IMR-90 (cell line): ENCODE results near the gene SNRNP40. TPM values are rescaled to one million over a fixed set of nuclear protein-coding genes. Genes with fewer than 3 reads are reported as not detected.

Experiments used
- ATAC-seq: fragments of 200-7000 bp; cut with Tn5 transposase; 2 replicates; pipeline ENCODE4 v1.9.1; 2020; ENCODE audit warnings: low read depth, mild to moderate bottlenecking, moderate library complexity
- BruUV-seq: library from RNA; stranded (reverse); fragments of 400-500 nt; replicated peaks from 2 replicates; lab custom pipeline; 2021; lab: Mats Ljungman, UMichigan
- CTCF ChIA-PET: fragments of 300-600 bp; formaldehyde crosslinking; extraction: SDS; loops from one replicate; lab custom pipeline; 2021; ENCODE audit warnings: antibody characterized with exemption; lab: Yijun Ruan, JAX
- POLR2A ChIA-PET: fragments of 300-600 bp; sonication (Branson Sonifier 250); formaldehyde crosslinking; loops from one replicate; lab custom pipeline; 2022; ENCODE audit warnings: antibody characterized with exemption; ENCODE audit not compliant: unreplicated experiment; lab: Charles Lee
- DNase-seq: peaks from one replicate; pipeline ENCODE4 v3.0.0; 2013
- H2AFZ ChIP-seq: replicated peaks from 2 replicates; pipeline ENCODE3; 2013; ENCODE audit warnings: low read length, mild to moderate bottlenecking; ENCODE audit not compliant: poor library complexity
- H2AK5ac ChIP-seq: 2 replicates; pipeline ENCODE4 v1.6.1; 2013; ENCODE audit warnings: low read depth, low read length, inconsistent platforms
- H2AK9ac ChIP-seq: replicated peaks from 2 replicates; pipeline ENCODE3; 2013; ENCODE audit warnings: mild to moderate bottlenecking, low read depth, low read length, moderate library complexity; ENCODE audit not compliant: poor library complexity
- H2BK120ac ChIP-seq: 2 replicates; pipeline ENCODE4 v1.6.1; 2013; ENCODE audit warnings: low read depth, low read length, inconsistent platforms
- H2BK15ac ChIP-seq: 3 replicates; pipeline ENCODE4 v1.6.1; 2013; ENCODE audit warnings: low read depth, low read length, inconsistent platforms
- H2BK20ac ChIP-seq: 2 replicates; pipeline ENCODE4 v1.6.1; 2013; ENCODE audit warnings: low read depth, mild to moderate bottlenecking, inconsistent platforms, low read length, moderate library complexity
- H2BK5ac ChIP-seq: 2 replicates; pipeline ENCODE4 v1.6.1; 2013; ENCODE audit warnings: mild to moderate bottlenecking, low read depth, low read length, inconsistent platforms; ENCODE audit not compliant: poor library complexity, severe bottlenecking
- H3K14ac ChIP-seq: replicated peaks from 2 replicates; pipeline ENCODE4 v1.6.1; 2013; ENCODE audit warnings: low read depth, low read length, inconsistent platforms
- H3K18ac ChIP-seq: 2 replicates; pipeline ENCODE4 v1.6.1; 2013; ENCODE audit warnings: low read depth, low read length, control low read depth
- H3K23ac ChIP-seq: 2 replicates; pipeline ENCODE4 v1.6.1; 2013; ENCODE audit warnings: low read depth, low read length, inconsistent platforms
- H3K27ac ChIP-seq: 2 replicates; pipeline ENCODE4 v1.5.1; 2013; ENCODE audit warnings: mild to moderate bottlenecking, control low read depth, low read length; ENCODE audit not compliant: insufficient read depth
- H3K27me3 ChIP-seq: 2 replicates; pipeline ENCODE4 v1.6.1; 2013; ENCODE audit warnings: low read length; ENCODE audit not compliant: control insufficient read depth, insufficient read depth
- H3K36me3 ChIP-seq: 2 replicates; pipeline ENCODE4 v1.6.1; 2013; ENCODE audit warnings: low read length, mixed read lengths; ENCODE audit not compliant: control insufficient read depth, insufficient read depth
- H3K4ac ChIP-seq: 2 replicates; pipeline ENCODE4 v1.6.1; 2013; ENCODE audit warnings: low read depth, low read length, inconsistent platforms
- H3K4me1 ChIP-seq: 2 replicates; pipeline ENCODE4 v1.6.1; 2013; ENCODE audit warnings: low read length, mixed read lengths; ENCODE audit not compliant: control insufficient read depth, insufficient read depth
- H3K4me2 ChIP-seq: 2 replicates; pipeline ENCODE4 v1.6.1; 2013; ENCODE audit warnings: low read depth, mild to moderate bottlenecking, control low read depth, low read length, moderate library complexity
- H3K4me3 ChIP-seq: 2 replicates; pipeline ENCODE4 v1.5.1; 2013; ENCODE audit warnings: low read depth, mild to moderate bottlenecking, control low read depth, low read length, moderate library complexity; ENCODE audit not compliant: insufficient read depth
- H3K56ac ChIP-seq: 2 replicates; pipeline ENCODE4 v1.6.1; 2013; ENCODE audit warnings: low read length, inconsistent platforms; ENCODE audit not compliant: insufficient read depth; ENCODE audit errors: extremely low read depth
- H3K79me1 ChIP-seq, 2 experiments: 2 replicates each; pipeline ENCODE4 v1.6.1; 2013; ENCODE audit warnings: low read length in 2 of 2, inconsistent platforms in 1 of 2, low read depth in 1 of 2
- H3K9ac ChIP-seq: 2 replicates; pipeline ENCODE4 v1.6.1; 2013; ENCODE audit warnings: low read depth, low read length, control low read depth
- H3K9me1 ChIP-seq: 2 replicates; pipeline ENCODE4 v1.6.1; 2013; ENCODE audit warnings: low read length, inconsistent platforms; ENCODE audit not compliant: insufficient read depth
- H3K9me3 ChIP-seq: 2 replicates; pipeline ENCODE4 v1.6.1; 2013; ENCODE audit warnings: low read length; ENCODE audit not compliant: control insufficient read depth, insufficient read depth
- H4K20me1 ChIP-seq: 2 replicates; pipeline ENCODE4 v1.6.1; 2013; ENCODE audit warnings: low read length, inconsistent platforms; ENCODE audit not compliant: insufficient read depth
- H4K5ac ChIP-seq: 2 replicates; pipeline ENCODE4 v1.6.1; 2013; ENCODE audit warnings: mild to moderate bottlenecking, low read depth, low read length, control low read depth
- H4K8ac ChIP-seq, 2 experiments: 2 replicates each; pipeline ENCODE4 v1.6.1; 2013; ENCODE audit warnings: low read depth in 2 of 2, low read length in 2 of 2, control low read depth in 1 of 2, inconsistent platforms in 1 of 2
- H4K91ac ChIP-seq: 2 replicates; pipeline ENCODE4 v1.6.1; 2013; ENCODE audit warnings: low read depth, low read length, inconsistent platforms; ENCODE audit not compliant: insufficient read depth
- BHLHE40 ChIP-seq: fragments of 150-350 bp; IDR thresholded peaks from 2 replicates; pipeline ENCODE4 v1.6.1; 2016; ENCODE audit warnings: mild to moderate bottlenecking, low read depth, low read length
- CEBPB ChIP-seq: IDR thresholded peaks from 2 replicates; pipeline ENCODE4 v1.6.1; 2012; ENCODE audit warnings: low read depth, low read length, improper control_type of control experiment
- CHD1 ChIP-seq: IDR thresholded peaks from 2 replicates; pipeline ENCODE4 v1.6.1; 2012; ENCODE audit warnings: low read depth, low read length, improper control_type of control experiment
- CTCF ChIP-seq: conservative IDR thresholded peaks from 2 replicates; pipeline ENCODE4 v1.5.1; 2012; ENCODE audit warnings: mild to moderate bottlenecking, low read depth, low read length, improper control_type of control experiment
- FOS ChIP-seq: fragments of 150-350 bp; IDR thresholded peaks from 2 replicates; pipeline ENCODE4 v1.6.1; 2016; ENCODE audit warnings: low read depth, low read length
- MAFK ChIP-seq: IDR thresholded peaks from 2 replicates; pipeline ENCODE4 v1.6.1; 2012; ENCODE audit warnings: low read depth, low read length, improper control_type of control experiment
- MAZ ChIP-seq: IDR thresholded peaks from 2 replicates; pipeline ENCODE4 v1.6.1; 2012; ENCODE audit warnings: low read depth, mild to moderate bottlenecking, low read length, improper control_type of control experiment, moderate library complexity, borderline replicate concordance
- MXI1 ChIP-seq: IDR thresholded peaks from 2 replicates; pipeline ENCODE4 v1.6.1; 2012; ENCODE audit warnings: low read depth, mild to moderate bottlenecking, low read length, moderate library complexity, borderline replicate concordance
- NFE2L2 ChIP-seq: fragments of 150-350 bp; IDR thresholded peaks from 2 replicates; pipeline ENCODE4 v1.6.1; 2016; ENCODE audit warnings: low read depth, mild to moderate bottlenecking, low read length
- RAD21 ChIP-seq: IDR thresholded peaks from 2 replicates; pipeline ENCODE4 v1.6.1; 2012; ENCODE audit warnings: low read length, improper control_type of control experiment
- RFX5 ChIP-seq: IDR thresholded peaks from 2 replicates; pipeline ENCODE4 v1.8.0; 2012; ENCODE audit warnings: low read depth, mild to moderate bottlenecking, low read length, moderate library complexity
- WGBS, 2 experiments: methylation state at CpG; one replicate each; pipeline versions ENCODE4 v1.1.5 to v1.1.7; 2013; ENCODE audit warnings: missing lambda C conversion rate in 2 of 2; ENCODE audit not compliant: insufficient read length in 1 of 2; ENCODE audit errors: extremely low coverage in 2 of 2; 5-methylcytosine and 5-hydroxymethylcytosine counted together
- dilution Hi-C: fragments of 300-500 bp; cut with HindIII; formaldehyde crosslinking; loops from one replicate; pipeline ENCODE4 v1.14.3; 2018; ENCODE audit warnings: low sequenced_read_pairs; ENCODE audit not compliant: unreplicated experiment
- in situ Hi-C: fragments of 300-500 bp; cut with MboI; formaldehyde crosslinking; loops from 3 replicates; pipeline ENCODE4 v1.14.3; 2019; ENCODE audit warnings: low sequenced_read_pairs, inconsistent platforms, mixed read lengths
- intact Hi-C: fragments of 100-400 bp; cut with micrococcal nuclease; formaldehyde crosslinking; loops from 2 replicates; pipeline ENCODE4 v1.10.0; 2022
- polyA plus RNA-seq, 3 experiments: library from polyadenylated mRNA; depleted of rRNA; stranded (reverse); fragments of >200 nt; gene quantifications; 2 replicates each; pipeline ENCODE4 v1.2.3, GENCODE V29; 2012; ENCODE audit warnings: low replicate concordance in 1 of 3
- total RNA-seq: library from RNA; depleted of rRNA; stranded (reverse); fragments of >200 nt; gene quantifications from 2 replicates; pipeline ENCODE4 v1.2.3, GENCODE V29; 2012
- TF ChIP-seq, protein P1 (sequence below): fragments of 150-350 bp; IDR thresholded peaks from 2 replicates; pipeline ENCODE4 v1.6.1; 2017; ENCODE audit warnings: mild to moderate bottlenecking, antibody characterized with exemption, low read length, low read depth

SNRNP40 gene
- total and polyA plus RNA-seq, 2 of the 4 experiments (the other 2 are of a cell fraction): 52.3 to 178 TPM

- dilution Hi-C loops (no loop called here), in situ Hi-C loops (no loop called here), intact Hi-C loops (no loop called here)
- Histone ChIP-seq H3K4ac (no peak overlapping the region), H2AK9ac (no peak overlapping the region), H3K9me3 (no peaks in the 10 kb centered on the region), H3K4me3 (no peak overlapping the region), H3K4me1 (no peaks in the 10 kb centered on the region), H3K27me3 (peaks cover 42% of the 10 kb centered on the region), H3K79me1 (no peaks in the 10 kb centered on the region), H3K18ac (no peak overlapping the region), H3K36me3 (no peaks in the 10 kb centered on the region), H3K23ac (no peak overlapping the region), H3K9ac (no peak overlapping the region), H4K5ac (no peak overlapping the region), H4K8ac (no peak overlapping the region), H3K56ac (no peak overlapping the region), H2BK15ac (no peak overlapping the region), H3K27ac (no peak overlapping the region), H3K4me2 (no peak overlapping the region), H2AK5ac (no peak overlapping the region), H4K91ac (no peak overlapping the region), H3K9me1 (no peaks in the 10 kb centered on the region), H2BK120ac (no peak overlapping the region), H3K14ac (no peak overlapping the region), H2BK5ac (no peak overlapping the region), H2AFZ (no peak overlapping the region), H2BK20ac (no peak overlapping the region), H4K20me1 (no peaks in the 10 kb centered on the region)
- POLR2A ChIA-PET: no interaction called here
- CTCF ChIA-PET: interaction anchor here (0.5 to 1.2 kb wide), 3 partner anchors 9 to 21 kb away, joined by 3 to 4 read pairs (median 3); no protein-coding TSS in a partner anchor
- TF ChIP-seq, protein P1, sequence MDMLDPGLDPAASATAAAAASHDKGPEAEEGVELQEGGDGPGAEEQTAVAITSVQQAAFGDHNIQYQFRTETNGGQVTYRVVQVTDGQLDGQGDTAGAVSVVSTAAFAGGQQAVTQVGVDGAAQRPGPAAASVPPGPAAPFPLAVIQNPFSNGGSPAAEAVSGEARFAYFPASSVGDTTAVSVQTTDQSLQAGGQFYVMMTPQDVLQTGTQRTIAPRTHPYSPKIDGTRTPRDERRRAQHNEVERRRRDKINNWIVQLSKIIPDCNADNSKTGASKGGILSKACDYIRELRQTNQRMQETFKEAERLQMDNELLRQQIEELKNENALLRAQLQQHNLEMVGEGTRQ: no peak
- TF ChIP-seq BHLHE40 (no peak), CEBPB (no peak), CTCF (no peak), MAZ (no peak), NFE2L2 (no peak), RFX5 (no peak), MXI1 (no peak), CHD1 (no peak), FOS (no peak), MAFK (no peak), RAD21 (no peak)
- 57% methylated on average over 1 of the region's 3 CpGs; no CpG with 5 or more reads in 1 of the 2 experiments for WGBS, 2 experiments
- no peak for DNase-seq
- no TSS peak for BruUV-seq
- ATAC-seq: no peak
Measured at GRCh38 chr1:31222176-31222575, 74.4 kb downstream of the SNRNP40 start.
